ENCODE data around the gene C1orf21.

Gene C1orf21

GRCh38 chr1:184557423-184558347, 170.9 kb downstream of the C1orf21 start:
- no peak for DNase-seq (ENCODE audit: low read depth)

- DNase-seq (ENCODE audit: low read depth) = no peak
Observed at GRCh38 chr1:184558691-184559090, 171.9 kb downstream of the C1orf21 start.

GRCh38 chr1:184559117-184559713, 172.4 kb downstream of the C1orf21 start:
- DNase-seq (ENCODE audit: low read depth) = no peak

- DNase-seq (ENCODE audit: low read depth) = no peak
Observed at GRCh38 chr1:184562806-184563205, 176.0 kb downstream of the C1orf21 start.

GRCh38 chr1:184563308-184563707, 176.5 kb downstream of the C1orf21 start:
- DNase-seq (ENCODE audit: low read depth) = no peak

- no peak for DNase-seq (ENCODE audit: low read depth)
Observed at GRCh38 chr1:184567009-184567408, 180.2 kb downstream of the C1orf21 start.

GRCh38 chr1:184567637-184568036, 180.8 kb downstream of the C1orf21 start:
- no peak for DNase-seq (ENCODE audit: low read depth)

- no peak for DNase-seq (ENCODE audit: low read depth)
Observed at GRCh38 chr1:184568148-184568547, 181.3 kb downstream of the C1orf21 start.

GRCh38 chr1:184569106-184569505, 182.3 kb downstream of the C1orf21 start:
- DNase-seq (ENCODE audit: low read depth) = no peak

GRCh38 chr1:184574588-184574987, 187.8 kb downstream of the C1orf21 start:
- no peak for DNase-seq (ENCODE audit: low read depth)

GRCh38 chr1:184576822-184577221, 190.0 kb downstream of the C1orf21 start:
- no peak for DNase-seq (ENCODE audit: low read depth)

- no peak for DNase-seq (ENCODE audit: low read depth)
Observed at GRCh38 chr1:184577319-184577718, 190.5 kb downstream of the C1orf21 start.

- DNase-seq (ENCODE audit: low read depth) = no peak
Observed at GRCh38 chr1:184582411-184582810, 195.6 kb downstream of the C1orf21 start.

- no peak for DNase-seq (ENCODE audit: low read depth)
Observed at GRCh38 chr1:184583849-184584248, 197.0 kb downstream of the C1orf21 start.

GRCh38 chr1:184588701-184589100, 201.9 kb downstream of the C1orf21 start:
- no peak for DNase-seq (ENCODE audit: low read depth)

- DNase-seq (ENCODE audit: low read depth) = no peak
Observed at GRCh38 chr1:184590163-184590750, 203.4 kb downstream of the C1orf21 start.

- no peak for DNase-seq (ENCODE audit: low read depth)
Observed at GRCh38 chr1:184593597-184593996, 206.8 kb downstream of the C1orf21 start.

GRCh38 chr1:184595596-184595995, 208.8 kb downstream of the C1orf21 start:
- no peak for DNase-seq (ENCODE audit: low read depth)

- DNase-seq (ENCODE audit: low read depth) = no peak
Observed at GRCh38 chr1:184596950-184597645, 210.3 kb downstream of the C1orf21 start.

GRCh38 chr1:184597650-184598357, 211.0 kb downstream of the C1orf21 start:
- DNase-seq (ENCODE audit: low read depth) = no peak

- no peak for DNase-seq (ENCODE audit: low read depth)
Observed at GRCh38 chr1:184598403-184599193, 211.8 kb downstream of the C1orf21 start.
